ENCODE results near the gene GIT2. TPM values are rescaled to one million over a fixed set of nuclear protein-coding genes. Genes with fewer than 3 reads are reported as not detected.

Gene GIT2
- total and polyA plus RNA-seq, 10 of the 15 experiments (the other 5 are each of a cell fraction or from before 2014, with no cell fraction given) = 9.1 to 49.9 (median 43.9) TPM

DNA sequence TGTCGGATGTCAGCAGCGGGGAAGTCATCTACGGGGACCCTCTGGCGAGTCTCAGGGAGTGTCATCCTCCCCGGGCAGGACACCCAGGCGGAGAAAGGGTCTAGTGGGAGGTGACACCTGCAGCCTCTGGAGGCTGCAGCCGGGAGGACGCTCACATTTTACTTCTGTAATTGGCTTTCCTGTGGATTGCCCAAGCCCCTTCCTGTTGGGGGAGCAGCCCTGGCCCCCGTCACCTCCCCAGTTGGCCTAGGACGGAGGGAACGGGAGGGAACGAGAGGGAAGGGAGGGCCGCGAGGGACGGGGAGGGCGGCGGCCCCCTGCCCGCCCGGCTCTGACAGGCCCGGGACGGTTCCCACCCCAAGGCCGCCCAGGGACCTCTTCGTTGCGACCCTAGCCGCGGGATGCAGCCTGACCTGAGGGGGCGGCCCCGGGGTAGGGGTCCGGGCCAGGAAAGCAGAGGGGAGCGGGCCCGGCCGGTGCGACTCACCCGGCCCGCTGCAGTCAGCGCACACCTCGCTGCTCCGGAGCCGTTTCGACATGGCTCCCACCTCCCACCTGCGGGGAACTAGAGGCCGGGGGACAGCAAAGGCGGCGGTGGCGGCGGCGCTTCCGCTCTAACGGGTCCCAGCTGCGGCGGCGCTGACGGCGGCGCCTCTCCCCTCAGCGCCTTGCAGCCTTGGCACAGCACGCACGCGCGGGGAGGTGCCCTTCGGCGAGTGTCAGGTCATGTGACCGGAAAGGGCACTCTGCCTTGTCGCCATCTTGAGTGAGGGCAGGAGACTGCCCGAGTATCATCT, at the start of gene GIT2 (continued):
- TF ChIP-seq ZBTB40 (IDR thresholded peaks at IDR 0.05; ENCODE audit: borderline replicate concordance) = peak; percentile 77
- TF ChIP-seq TCF12 (IDR thresholded peaks at IDR 0.05; ENCODE audit: low read depth, low read length) = peak; percentile 70; the same call in 1 of the 2 replicates
- peak; percentile 99 for TF ChIP-seq YY1 (IDR thresholded peaks at IDR 0.05; ENCODE audit: low read depth, low read length)
- TF ChIP-seq, protein P1, sequence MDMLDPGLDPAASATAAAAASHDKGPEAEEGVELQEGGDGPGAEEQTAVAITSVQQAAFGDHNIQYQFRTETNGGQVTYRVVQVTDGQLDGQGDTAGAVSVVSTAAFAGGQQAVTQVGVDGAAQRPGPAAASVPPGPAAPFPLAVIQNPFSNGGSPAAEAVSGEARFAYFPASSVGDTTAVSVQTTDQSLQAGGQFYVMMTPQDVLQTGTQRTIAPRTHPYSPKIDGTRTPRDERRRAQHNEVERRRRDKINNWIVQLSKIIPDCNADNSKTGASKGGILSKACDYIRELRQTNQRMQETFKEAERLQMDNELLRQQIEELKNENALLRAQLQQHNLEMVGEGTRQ (IDR thresholded peaks at IDR 0.05; ENCODE audit: borderline replicate concordance, low read depth, low read length) = peak; percentile 91
- TF ChIP-seq, protein P2, sequence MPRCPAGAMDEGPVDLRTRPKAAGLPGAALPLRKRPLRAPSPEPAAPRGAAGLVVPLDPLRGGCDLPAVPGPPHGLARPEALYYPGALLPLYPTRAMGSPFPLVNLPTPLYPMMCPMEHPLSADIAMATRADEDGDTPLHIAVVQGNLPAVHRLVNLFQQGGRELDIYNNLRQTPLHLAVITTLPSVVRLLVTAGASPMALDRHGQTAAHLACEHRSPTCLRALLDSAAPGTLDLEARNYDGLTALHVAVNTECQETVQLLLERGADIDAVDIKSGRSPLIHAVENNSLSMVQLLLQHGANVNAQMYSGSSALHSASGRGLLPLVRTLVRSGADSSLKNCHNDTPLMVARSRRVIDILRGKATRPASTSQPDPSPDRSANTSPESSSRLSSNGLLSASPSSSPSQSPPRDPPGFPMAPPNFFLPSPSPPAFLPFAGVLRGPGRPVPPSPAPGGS (IDR thresholded peaks at IDR 0.05; ENCODE audit: borderline replicate concordance, insufficient read depth, low read depth, low read length, poor library complexity, severe bottlenecking) = no peak
- peak; percentile 16; the same call in 1 of the 2 replicates for TF ChIP-seq SREBF1 (IDR thresholded peaks at IDR 0.05; ENCODE audit: low read length)
- TF ChIP-seq IRF3 (IDR thresholded peaks at IDR 0.05) = no peak
- no peak for TF ChIP-seq CHD4 (IDR thresholded peaks at IDR 0.05)
- no peak for TF ChIP-seq E2F4 (IDR thresholded peaks at IDR 0.05; ENCODE audit: low read depth, low read length)
- TF ChIP-seq SMARCA5 (IDR thresholded peaks at IDR 0.05) = peak; percentile 50; the same call in 1 of the 2 replicates
- peak; percentile 14 for TF ChIP-seq RELA (IDR thresholded peaks at IDR 0.05; ENCODE audit: borderline replicate concordance, partially characterized antibody)
- no peak for TF ChIP-seq TARDBP (IDR thresholded peaks at IDR 0.05; ENCODE audit: borderline replicate concordance)
- no peak for TF ChIP-seq ZZZ3 (IDR thresholded peaks at IDR 0.05; ENCODE audit: control insufficient read depth, insufficient read length, low read depth)
- TF ChIP-seq, protein P3, sequence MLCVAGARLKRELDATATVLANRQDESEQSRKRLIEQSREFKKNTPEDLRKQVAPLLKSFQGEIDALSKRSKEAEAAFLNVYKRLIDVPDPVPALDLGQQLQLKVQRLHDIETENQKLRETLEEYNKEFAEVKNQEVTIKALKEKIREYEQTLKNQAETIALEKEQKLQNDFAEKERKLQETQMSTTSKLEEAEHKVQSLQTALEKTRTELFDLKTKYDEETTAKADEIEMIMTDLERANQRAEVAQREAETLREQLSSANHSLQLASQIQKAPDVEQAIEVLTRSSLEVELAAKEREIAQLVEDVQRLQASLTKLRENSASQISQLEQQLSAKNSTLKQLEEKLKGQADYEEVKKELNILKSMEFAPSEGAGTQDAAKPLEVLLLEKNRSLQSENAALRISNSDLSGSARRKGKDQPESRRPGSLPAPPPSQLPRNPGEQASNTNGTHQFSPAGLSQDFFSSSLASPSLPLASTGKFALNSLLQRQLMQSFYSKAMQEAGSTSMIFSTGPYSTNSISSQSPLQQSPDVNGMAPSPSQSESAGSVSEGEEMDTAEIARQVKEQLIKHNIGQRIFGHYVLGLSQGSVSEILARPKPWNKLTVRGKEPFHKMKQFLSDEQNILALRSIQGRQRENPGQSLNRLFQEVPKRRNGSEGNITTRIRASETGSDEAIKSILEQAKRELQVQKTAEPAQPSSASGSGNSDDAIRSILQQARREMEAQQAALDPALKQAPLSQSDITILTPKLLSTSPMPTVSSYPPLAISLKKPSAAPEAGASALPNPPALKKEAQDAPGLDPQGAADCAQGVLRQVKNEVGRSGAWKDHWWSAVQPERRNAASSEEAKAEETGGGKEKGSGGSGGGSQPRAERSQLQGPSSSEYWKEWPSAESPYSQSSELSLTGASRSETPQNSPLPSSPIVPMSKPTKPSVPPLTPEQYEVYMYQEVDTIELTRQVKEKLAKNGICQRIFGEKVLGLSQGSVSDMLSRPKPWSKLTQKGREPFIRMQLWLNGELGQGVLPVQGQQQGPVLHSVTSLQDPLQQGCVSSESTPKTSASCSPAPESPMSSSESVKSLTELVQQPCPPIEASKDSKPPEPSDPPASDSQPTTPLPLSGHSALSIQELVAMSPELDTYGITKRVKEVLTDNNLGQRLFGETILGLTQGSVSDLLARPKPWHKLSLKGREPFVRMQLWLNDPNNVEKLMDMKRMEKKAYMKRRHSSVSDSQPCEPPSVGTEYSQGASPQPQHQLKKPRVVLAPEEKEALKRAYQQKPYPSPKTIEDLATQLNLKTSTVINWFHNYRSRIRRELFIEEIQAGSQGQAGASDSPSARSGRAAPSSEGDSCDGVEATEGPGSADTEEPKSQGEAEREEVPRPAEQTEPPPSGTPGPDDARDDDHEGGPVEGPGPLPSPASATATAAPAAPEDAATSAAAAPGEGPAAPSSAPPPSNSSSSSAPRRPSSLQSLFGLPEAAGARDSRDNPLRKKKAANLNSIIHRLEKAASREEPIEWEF (IDR thresholded peaks at IDR 0.05; ENCODE audit: insufficient replicate concordance, low read depth, low read length) = no peak
- TF ChIP-seq NBN (IDR thresholded peaks at IDR 0.05) = no peak
